K562 (cell line): ENCODE results near the gene NUB1. TPM values are rescaled to one million over a fixed set of nuclear protein-coding genes. Genes with fewer than 3 reads are reported as not detected.

Experiments used
- ARID2 ChIP-seq: fragments of 450-650 bp; IDR thresholded peaks from 2 replicates; pipeline ENCODE4 v1.6.1; 2017; ENCODE audit warnings: antibody characterized with exemption, mild to moderate bottlenecking
- CC2D1A ChIP-seq: fragments of 450-650 bp; IDR thresholded peaks from 2 replicates; pipeline ENCODE4 v1.6.1; 2017; ENCODE audit warnings: mild to moderate bottlenecking
- CCAR2 ChIP-seq: fragments of 200-400 bp; formaldehyde crosslinking; IDR thresholded peaks from 2 replicates; pipeline ENCODE4 v1.6.1; 2017; ENCODE audit warnings: mild to moderate bottlenecking, low read depth, low read length
- DEAF1 ChIP-seq: fragments of 450-650 bp; formaldehyde crosslinking; IDR thresholded peaks from 2 replicates; pipeline ENCODE4 v1.4.0; 2020; ENCODE audit warnings: mild to moderate bottlenecking, moderate library complexity
- ELF2 ChIP-seq: fragments of 250-450 bp; sonication (Bioruptor Pico); IDR thresholded peaks from 2 replicates; pipeline ENCODE4 v1.5.0; 2021; ENCODE audit warnings: mild to moderate bottlenecking
- JUND ChIP-seq, 2 experiments: IDR thresholded peaks; 2 replicates in 1 of 2; 3 replicates in 1 of 2; pipeline ENCODE4 v1.6.1; 2011; ENCODE audit warnings: borderline replicate concordance in 2 of 2, low read depth in 2 of 2, low read length in 2 of 2, improper control_type of control experiment in 1 of 2, missing biosample characterization in 1 of 2, missing genetic modification characterization in 1 of 2, missing genetic modification reagents in 1 of 2
- KAT8 ChIP-seq: fragments of 450-650 bp; IDR thresholded peaks from 2 replicates; pipeline ENCODE4 v1.6.1; 2016; ENCODE audit warnings: low read depth, mild to moderate bottlenecking
- KDM5B ChIP-seq: fragments of 200-600 bp; sonication (generic); IDR thresholded peaks from 2 replicates; pipeline ENCODE4 v1.6.1; 2012; ENCODE audit warnings: low read depth, mild to moderate bottlenecking, moderate library complexity, low read length, control low read depth, inconsistent platforms; ENCODE audit not compliant: insufficient replicate concordance
- NCOA6 ChIP-seq: fragments of 450-650 bp; IDR thresholded peaks from 2 replicates; pipeline ENCODE4 v1.6.1; 2017; ENCODE audit warnings: mild to moderate bottlenecking
- NFYB ChIP-seq: IDR thresholded peaks from 2 replicates; pipeline ENCODE4 v1.6.1; 2011; ENCODE audit warnings: mild to moderate bottlenecking, moderate library complexity; ENCODE audit not compliant: insufficient read length; ENCODE audit errors: extremely low read depth
- NR2C2 ChIP-seq, 2 experiments: fragments of 200-800 bp in 1 of 2; sonication (Bioruptor generic) in 1 of 2; sonication (generic) in 1 of 2; formaldehyde crosslinking in 1 of 2; IDR thresholded peaks; 2 replicates each; pipeline versions ENCODE4 v1.6.1 to v1.8.0; 2016 to 2022; ENCODE audit warnings: mild to moderate bottlenecking in 1 of 2, missing compliant biosample characterization in 1 of 2, missing genetic modification characterization in 1 of 2, missing genetic modification reagents in 1 of 2
- PHB2 ChIP-seq: fragments of 450-650 bp; IDR thresholded peaks from 2 replicates; pipeline ENCODE4 v1.6.1; 2017; ENCODE audit warnings: low read depth
- SNIP1 ChIP-seq: fragments of 450-650 bp; IDR thresholded peaks from 2 replicates; pipeline ENCODE4 v1.7.1; 2017; ENCODE audit warnings: low read depth, mild to moderate bottlenecking
- SOX6 ChIP-seq: fragments of 450-650 bp; IDR thresholded peaks from 2 replicates; pipeline ENCODE4 v1.6.1; 2014; ENCODE audit warnings: mild to moderate bottlenecking
- SUPT5H ChIP-seq: fragments of 450-650 bp; IDR thresholded peaks from 2 replicates; pipeline ENCODE4 v1.6.1; 2016
- YBX1 ChIP-seq: fragments of 450-650 bp; IDR thresholded peaks from 2 replicates; pipeline ENCODE4 v1.7.1; 2016; ENCODE audit warnings: mild to moderate bottlenecking
- ZBTB33 ChIP-seq: sonication (generic); formaldehyde crosslinking; IDR thresholded peaks from 2 replicates; pipeline ENCODE4 v1.8.1; 2023; ENCODE audit warnings: mild to moderate bottlenecking, missing genetic modification reagents
- ZNF212 ChIP-seq: fragments of 450-650 bp; formaldehyde crosslinking; IDR thresholded peaks from 2 replicates; pipeline ENCODE4 v1.4.0; 2020; ENCODE audit warnings: mild to moderate bottlenecking
- ZNF239 ChIP-seq: fragments of 250-450 bp; sonication (Bioruptor Pico); IDR thresholded peaks from 2 replicates; pipeline ENCODE4 v1.4.0; 2020; ENCODE audit warnings: mild to moderate bottlenecking
- ZNF324 ChIP-seq: fragments of 250-450 bp; sonication (Bioruptor Pico); IDR thresholded peaks from 2 replicates; pipeline ENCODE4 v1.4.0; 2020; ENCODE audit warnings: mild to moderate bottlenecking
- ZNF764 ChIP-seq: fragments of 250-450 bp; sonication (Bioruptor Pico); IDR thresholded peaks from 2 replicates; pipeline ENCODE4 v1.4.0; 2020; ENCODE audit warnings: low read depth, mild to moderate bottlenecking, moderate library complexity
- ZNF780A ChIP-seq: fragments of 250-450 bp; sonication (Bioruptor Pico); IDR thresholded peaks from 2 replicates; pipeline ENCODE4 v1.5.0; 2021; ENCODE audit warnings: mild to moderate bottlenecking
- ZNF79 ChIP-seq: fragments of 250-450 bp; sonication (Bioruptor Pico); IDR thresholded peaks from 2 replicates; pipeline ENCODE4 v1.4.0; 2020; ENCODE audit warnings: low read depth, mild to moderate bottlenecking, moderate library complexity
- ZNF830 ChIP-seq: fragments of 250-450 bp; sonication (Bioruptor Pico); IDR thresholded peaks from 2 replicates; pipeline ENCODE4 v1.5.0; 2021; ENCODE audit warnings: mild to moderate bottlenecking
- polyA plus RNA-seq, 8 experiments: library from polyadenylated mRNA; depleted of rRNA in 4 of 8; stranded (reverse) in 5 of 8; unstranded in 3 of 8; fragments of >200 nt; fragmentation: Nextera tagmentation in 2 of 8; fragmentation: Illumina TruSeq in 1 of 8; extraction: Ambion mirVana in 2 of 8; extraction: Trizol in 1 of 8; gene quantifications; 2 replicates each; pipeline versions ENCODE4 v1.2.1 to v1.2.3, GENCODE V29; 2011 to 2014; ENCODE audit warnings: inconsistent platforms in 1 of 8, missing spikeins in 1 of 8
- total RNA-seq, 7 experiments: library from RNA; depleted of rRNA in 6 of 7; stranded (reverse); fragments of >200 nt in 6 of 7; fragmentation: Illumina TruSeq in 2 of 7; extraction: Trizol in 2 of 7; gene quantifications; 2 replicates each; pipeline versions ENCODE4 v1.2.1 to v1.2.3, GENCODE V29; 2011 to 2021; ENCODE audit warnings: low replicate concordance in 1 of 7
- TF ChIP-seq, protein P1 (sequence below): fragments of 450-650 bp; IDR thresholded peaks from 2 replicates; pipeline ENCODE4 v1.7.0; 2016; ENCODE audit warnings: borderline replicate concordance

The NUB1 gene
- total and polyA plus RNA-seq, 9 of the 15 experiments (the other 6 are each of a cell fraction or from before 2014, with no cell fraction given) = 43.2 to 159 (median 85.2) TPM

GRCh38 chr7:151368136-151368571 is 26.5 kb downstream of the NUB1 start (continued):
- TF ChIP-seq ZNF212 (CRISPR knock-in tag) = no peak
- TF ChIP-seq ELF2 (CRISPR knock-in tag) = no peak
- TF ChIP-seq ARID2 = peak; percentile 86
- no peak for TF ChIP-seq ZNF830
- peak; percentile 96 for TF ChIP-seq ZBTB33 (CRISPR knock-in tag)
- TF ChIP-seq KDM5B = no peak
- TF ChIP-seq CCAR2 = no peak
- 0 out of 2 replicates have a peak, but pooled peaks have one; percentile 7 for TF ChIP-seq ZNF764 (CRISPR knock-in tag)
- no peak for TF ChIP-seq SNIP1
- no peak for TF ChIP-seq PHB2
- no peak for TF ChIP-seq SUPT5H
- no peak for TF ChIP-seq ZNF780A
- TF ChIP-seq DEAF1 = peak; percentile 75
- no peak for TF ChIP-seq NCOA6
- no peak for TF ChIP-seq YBX1
- TF ChIP-seq, protein P1, sequence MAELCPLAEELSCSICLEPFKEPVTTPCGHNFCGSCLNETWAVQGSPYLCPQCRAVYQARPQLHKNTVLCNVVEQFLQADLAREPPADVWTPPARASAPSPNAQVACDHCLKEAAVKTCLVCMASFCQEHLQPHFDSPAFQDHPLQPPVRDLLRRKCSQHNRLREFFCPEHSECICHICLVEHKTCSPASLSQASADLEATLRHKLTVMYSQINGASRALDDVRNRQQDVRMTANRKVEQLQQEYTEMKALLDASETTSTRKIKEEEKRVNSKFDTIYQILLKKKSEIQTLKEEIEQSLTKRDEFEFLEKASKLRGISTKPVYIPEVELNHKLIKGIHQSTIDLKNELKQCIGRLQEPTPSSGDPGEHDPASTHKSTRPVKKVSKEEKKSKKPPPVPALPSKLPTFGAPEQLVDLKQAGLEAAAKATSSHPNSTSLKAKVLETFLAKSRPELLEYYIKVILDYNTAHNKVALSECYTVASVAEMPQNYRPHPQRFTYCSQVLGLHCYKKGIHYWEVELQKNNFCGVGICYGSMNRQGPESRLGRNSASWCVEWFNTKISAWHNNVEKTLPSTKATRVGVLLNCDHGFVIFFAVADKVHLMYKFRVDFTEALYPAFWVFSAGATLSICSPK = no peak
- TF ChIP-seq ZNF324 = no peak
- no peak for TF ChIP-seq NFYB
- TF ChIP-seq KAT8 = no peak
- 0 out of 2 replicates have a peak, but pooled peaks have one; percentile 44 for TF ChIP-seq JUND (IDR thresholded peaks at IDR 0.05; ENCODE audit: borderline replicate concordance, low read depth, low read length)
- no peak; the same call in 2 of the 3 replicates for TF ChIP-seq JUND (tag; IDR thresholded peaks at IDR 0.05; ENCODE audit: borderline replicate concordance, low read depth, low read length)
- TF ChIP-seq CC2D1A = 0 out of 2 replicates have a peak, but pooled peaks have one; percentile 51
- no peak for TF ChIP-seq NR2C2 (CRISPR knock-in tag; IDR thresholded peaks at IDR 0.05)
- peak; percentile 58; the same call in 1 of the 2 replicates for TF ChIP-seq NR2C2 (tag; IDR thresholded peaks at IDR 0.05)
- peak; percentile 10; the same call in 1 of the 2 replicates for TF ChIP-seq SOX6
- no peak for TF ChIP-seq ZNF79 (CRISPR knock-in tag)
- no peak for TF ChIP-seq ZNF239 (CRISPR knock-in tag)
